Myocyte (in vitro differentiated cells): ENCODE data around the gene NRG2. TPM values are rescaled to one million over a fixed set of nuclear protein-coding genes. Genes with fewer than 3 reads are reported as not detected.

Experiments used
- DNase-seq: peaks from one replicate; pipeline ENCODE4 v3.0.0-alpha.2; 2012; ENCODE audit warnings: low read depth
- total RNA-seq: library from RNA; depleted of rRNA; stranded (reverse); fragments of >200 nt; gene quantifications from 2 replicates; pipeline ENCODE4 v1.2.3, GENCODE V29; 2014

Gene NRG2
- total RNA-seq, 1 donor from 2014 or later, result not detected

DNA sequence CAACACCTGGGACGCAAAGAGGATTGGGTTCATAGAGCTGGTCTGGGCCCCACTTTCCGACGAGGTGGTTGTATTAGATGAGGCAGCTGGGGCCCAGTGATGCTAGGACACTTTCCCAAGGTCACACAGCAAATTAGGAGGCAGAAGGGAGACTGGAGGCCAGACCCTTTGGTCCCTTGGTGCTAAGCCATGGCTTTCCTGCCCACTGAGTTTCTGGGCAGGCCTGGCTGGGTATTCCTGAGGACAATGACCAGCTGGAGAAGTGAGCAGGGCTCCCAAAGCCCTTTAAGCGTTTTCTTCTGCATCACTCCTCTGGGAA lies 181.3 kb downstream of the NRG2 start:
- no peak for DNase-seq

DNA sequence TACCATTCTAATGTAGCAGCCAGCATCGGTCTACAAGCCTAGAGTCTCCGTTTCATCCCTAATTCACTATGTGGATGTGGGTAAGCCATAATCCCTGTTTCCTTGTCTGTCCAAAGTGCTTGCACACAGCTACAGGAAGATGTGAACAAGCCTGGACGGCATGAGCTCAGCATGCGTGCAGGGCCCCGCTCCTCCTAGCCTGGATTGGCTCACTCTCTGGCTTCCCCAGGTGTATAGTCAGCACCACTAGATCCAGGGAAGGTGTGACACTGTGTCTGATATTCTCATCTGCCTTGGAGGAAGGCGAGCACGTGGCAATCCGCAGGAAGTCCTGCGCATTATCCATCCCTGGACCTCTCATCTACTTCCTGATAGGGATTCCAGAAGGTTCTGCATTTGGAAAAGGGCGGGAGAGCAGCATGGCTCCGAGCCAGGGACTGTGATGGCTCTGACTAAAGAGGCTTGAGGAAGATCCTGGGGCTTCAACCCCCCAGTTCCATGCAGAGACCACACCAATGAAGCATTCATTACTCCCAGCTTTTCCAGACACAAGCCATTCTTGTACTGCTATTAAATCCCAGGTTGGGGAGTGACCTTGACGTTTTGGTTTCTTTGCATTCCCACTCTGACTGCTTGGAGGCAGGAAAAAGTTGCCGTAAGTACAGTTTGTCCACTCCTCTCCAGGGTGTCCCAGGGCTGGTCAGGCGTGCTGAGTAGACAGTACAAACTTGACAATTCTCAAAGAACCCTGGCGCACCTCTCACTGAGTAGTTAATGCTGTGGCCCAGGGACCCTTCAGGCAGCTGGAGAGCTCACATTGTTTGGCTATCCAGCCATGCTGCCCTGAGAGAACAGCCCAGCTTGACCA lies 181.8 kb downstream of the NRG2 start:
- DNase-seq, result no peak

DNA sequence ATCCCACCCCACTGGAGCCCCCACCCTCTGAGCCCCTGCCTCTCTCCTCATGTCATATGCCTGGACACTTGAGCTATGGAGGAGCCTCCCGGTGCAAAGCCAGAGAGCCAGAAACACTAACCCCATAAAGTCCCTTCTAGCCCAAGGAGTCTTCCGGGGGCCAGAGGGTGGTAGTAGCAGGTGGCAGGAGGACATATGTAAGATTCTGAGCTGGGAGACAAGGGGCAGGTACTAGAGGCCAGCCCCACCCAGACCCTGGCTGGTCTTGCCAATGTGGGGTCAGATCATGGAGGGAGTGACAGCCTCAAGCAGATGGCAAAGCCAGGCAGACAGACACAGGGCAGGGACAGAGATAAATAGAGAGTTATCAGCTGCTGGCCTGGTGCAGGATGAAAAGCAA lies 184.1 kb downstream of the NRG2 start:
- no peak for DNase-seq

DNA sequence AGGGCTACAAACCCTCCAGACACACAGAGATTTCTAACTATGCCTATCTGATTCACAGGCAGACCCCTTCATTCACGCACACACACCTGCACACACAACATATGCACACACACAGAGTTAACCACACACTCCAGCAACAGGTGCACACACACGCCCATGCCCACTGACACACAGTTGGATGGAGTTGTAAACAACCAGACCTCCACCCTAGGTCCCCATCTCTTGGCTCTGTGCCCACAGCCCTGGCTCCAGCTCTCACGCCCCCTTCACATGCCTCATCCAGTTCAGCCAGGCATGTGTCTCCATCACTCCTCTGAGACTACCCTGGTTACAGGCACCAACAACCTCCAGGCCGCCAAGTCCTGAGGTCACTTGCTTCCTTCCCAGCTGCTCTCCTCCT lies 186.4 kb downstream of the NRG2 start:
- DNase-seq, result no peak

DNA sequence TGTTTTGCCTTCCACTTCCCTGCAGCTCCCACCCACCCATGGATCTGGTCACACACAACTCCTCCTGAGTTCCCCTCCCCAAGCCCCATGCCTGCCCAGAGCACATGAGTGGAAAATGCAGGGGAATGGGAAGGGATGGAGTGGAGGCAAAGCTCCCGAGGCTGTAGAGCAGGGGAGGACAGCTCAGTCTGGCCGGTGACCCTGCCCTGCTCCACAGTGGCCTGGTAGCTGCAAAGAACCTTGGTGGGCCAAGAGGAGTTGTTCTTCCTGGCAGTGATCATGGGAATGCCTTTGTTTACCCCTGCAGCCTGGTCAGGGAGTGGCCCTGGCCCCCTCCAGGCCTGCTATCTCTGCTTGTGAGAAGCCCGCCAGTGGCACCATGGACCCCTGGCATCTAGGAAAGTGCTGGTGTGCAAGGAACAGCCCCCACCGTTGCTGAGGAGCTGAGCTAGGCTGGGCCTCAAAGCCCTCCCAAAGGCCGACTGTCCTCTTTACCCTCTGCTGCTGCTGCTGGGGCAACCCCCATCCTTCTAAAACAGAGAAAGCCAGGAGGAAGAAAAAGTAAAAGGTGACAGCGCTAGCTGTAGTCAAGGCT lies 187.1 kb downstream of the NRG2 start:
- no peak for DNase-seq

DNA sequence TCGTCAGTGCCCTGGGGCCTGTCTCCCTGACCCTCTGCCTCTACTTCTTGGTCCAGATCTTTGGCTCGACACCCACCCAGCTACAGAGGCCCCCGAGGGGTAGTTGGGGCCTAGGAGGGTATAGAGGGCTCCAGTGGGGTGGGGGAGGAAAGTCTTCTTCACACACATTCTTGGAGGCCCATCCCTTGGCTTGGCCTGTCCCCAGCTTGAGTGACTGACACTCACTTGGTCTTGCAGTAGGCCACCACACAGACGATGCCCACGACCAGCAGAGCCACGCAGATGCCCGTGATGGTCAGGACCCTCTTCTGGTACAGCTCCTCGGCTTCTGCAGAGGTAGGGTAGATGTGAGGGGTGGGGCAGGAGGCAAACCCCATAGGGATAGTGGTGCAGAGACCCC lies 187.6 kb downstream of the NRG2 start:
- DNase-seq, result no peak

DNA sequence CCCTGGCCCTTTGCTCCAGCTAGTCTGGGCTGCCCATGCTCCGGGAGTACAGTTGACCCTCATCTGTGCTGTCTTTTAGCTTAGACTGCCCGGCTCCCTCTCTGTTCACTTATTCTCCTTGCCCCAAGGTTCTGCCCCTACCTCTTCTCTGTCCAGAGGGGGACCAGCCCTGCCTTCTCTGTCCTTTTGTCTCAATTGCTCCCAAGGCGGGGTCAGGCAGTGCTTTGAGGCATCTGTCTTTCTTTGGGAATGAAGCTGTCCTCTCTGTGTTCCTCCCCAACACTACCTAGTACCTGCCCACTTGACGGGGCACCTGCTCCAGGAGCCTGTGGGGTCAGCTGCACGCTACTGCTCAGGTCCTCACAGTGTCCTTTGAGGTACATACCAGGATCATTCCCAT lies 188.1 kb downstream of the NRG2 start:
- DNase-seq, result no peak

DNA sequence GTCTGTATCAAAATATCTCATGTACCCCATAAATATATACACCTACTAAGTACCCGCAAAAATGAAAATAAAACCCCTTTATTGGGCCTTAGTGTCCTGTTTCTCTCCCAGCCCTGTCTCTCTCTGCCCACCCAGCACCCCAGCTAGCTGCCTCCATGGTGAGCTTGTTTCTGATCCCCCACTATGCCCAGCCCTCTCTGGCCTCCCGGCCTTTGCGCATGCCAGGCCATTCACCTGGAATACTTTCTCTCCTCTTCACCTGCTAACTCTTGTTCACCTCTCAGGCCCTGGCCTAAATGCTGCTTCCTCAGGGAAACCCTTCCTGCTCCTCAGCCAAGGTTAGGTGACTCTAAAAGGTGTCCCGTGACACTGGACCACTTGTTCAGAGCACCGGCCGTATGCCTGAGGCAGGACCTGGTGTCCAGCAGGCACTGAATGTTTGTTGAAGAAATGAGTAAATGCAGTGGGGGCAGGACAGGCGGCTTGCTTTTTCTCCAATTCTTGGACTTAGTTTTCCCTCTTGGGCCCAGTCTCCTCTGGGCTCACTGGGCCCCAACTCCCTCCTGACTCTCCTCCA lies 189.0 kb downstream of the NRG2 start:
- DNase-seq, result no peak

DNA sequence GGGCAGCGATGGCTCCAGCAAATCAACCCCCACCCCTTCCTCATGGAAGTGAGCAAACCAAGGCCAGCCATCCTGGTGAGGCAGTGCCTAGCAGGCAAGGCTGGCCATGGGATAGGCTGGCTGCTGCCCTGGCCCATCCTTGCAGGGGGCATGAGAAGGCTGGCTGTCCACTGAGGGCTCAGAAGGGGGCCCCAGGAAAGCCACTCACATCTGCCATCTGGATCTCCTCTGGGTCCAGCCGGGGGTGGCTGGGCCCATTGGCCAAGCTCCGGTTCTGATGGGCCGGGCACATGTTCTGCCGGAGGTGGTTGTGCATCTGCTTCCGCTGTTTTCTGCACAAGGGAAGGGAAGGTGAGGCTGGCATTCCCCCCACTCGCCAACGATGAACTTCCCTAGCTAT lies 190.4 kb downstream of the NRG2 start:
- no peak for DNase-seq

DNA sequence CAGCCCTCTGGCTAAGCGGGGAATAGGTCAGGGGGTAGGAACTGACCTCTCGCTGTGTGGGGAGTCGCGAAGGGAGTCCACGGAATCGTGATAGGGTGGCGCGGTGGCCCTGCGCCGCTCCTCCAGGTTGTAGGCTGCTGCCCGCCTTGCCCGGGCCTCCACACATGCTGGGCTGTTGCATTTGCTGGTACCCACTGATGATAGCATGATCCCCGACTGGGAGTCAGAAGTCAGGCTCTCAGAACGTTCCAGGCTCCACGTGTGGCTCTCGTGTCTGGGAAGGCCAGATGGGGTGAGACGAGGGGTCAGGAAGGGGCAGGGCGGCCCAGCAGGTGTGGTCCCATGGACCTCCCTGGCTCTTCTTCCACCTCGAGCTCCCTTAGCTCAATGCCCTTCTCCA lies 191.5 kb downstream of the NRG2 start:
- DNase-seq, result no peak

DNA sequence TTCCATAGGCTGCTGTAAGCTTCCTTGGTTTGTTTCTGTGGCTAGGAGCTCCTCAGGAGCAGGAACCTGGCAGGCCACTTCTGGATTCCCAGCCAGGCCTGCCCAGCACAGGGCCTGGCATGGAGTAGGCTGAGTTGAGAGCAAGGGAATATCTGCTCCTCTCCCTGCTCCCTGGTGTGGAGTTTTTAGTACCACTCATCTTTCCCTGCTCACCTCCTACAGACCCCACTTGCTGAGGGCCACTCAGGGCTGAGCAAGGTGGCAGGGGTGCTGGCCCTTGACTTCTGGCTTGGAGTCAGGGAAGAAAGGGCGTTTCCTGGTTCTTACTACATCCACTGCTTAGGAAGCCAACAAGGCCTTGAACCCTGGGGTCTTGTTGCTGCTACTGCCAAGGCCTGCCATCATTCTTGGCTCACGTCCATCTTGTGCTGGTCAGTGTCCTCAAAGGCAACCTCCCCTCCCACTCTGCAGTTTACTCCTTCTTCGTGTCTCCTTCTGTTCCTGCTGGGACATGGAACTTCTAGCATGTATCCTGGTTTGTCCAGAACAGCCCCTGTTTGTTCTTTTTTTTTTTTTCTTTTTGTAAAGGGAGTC lies 192.6 kb downstream of the NRG2 start:
- no peak for DNase-seq

DNA sequence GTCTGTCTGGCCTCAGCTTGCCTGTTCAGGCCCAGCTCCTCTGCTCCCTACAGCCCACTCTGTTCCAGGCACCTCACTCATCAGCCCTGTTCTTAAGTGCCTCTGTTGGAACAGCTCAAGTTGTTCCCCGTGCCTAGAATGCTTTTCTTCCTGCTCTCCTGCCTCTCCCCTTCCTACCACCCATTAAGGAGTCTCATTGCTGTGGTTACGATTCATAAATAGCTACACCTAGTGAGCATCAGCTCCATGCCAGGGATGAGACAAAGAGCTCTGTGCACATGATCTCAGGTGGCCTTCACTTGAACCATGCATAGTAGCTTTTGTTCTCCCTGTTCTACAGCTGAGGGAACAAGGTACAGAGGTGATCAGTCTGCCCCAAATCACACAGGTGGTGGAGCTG lies 193.2 kb downstream of the NRG2 start:
- no peak for DNase-seq

DNA sequence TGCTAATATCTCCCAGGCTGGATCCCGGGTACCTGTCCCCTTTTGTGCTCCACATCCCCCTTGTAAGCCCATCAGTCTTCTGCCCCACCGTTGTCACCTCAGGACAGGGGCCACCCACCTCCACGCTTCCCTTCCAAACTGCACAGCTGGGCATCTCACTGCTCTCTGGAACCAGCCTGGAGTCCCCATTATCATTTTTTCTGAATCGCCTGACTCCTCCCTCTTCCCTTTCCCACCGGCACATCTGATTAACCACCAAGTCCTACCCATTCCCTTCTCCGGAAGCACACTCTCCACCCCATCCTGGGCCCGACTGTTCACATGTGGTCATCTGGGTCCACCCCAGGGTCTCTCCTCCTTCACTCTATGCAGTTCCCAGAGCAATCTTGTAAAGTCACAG lies 193.6 kb downstream of the NRG2 start:
- no peak for DNase-seq

DNA sequence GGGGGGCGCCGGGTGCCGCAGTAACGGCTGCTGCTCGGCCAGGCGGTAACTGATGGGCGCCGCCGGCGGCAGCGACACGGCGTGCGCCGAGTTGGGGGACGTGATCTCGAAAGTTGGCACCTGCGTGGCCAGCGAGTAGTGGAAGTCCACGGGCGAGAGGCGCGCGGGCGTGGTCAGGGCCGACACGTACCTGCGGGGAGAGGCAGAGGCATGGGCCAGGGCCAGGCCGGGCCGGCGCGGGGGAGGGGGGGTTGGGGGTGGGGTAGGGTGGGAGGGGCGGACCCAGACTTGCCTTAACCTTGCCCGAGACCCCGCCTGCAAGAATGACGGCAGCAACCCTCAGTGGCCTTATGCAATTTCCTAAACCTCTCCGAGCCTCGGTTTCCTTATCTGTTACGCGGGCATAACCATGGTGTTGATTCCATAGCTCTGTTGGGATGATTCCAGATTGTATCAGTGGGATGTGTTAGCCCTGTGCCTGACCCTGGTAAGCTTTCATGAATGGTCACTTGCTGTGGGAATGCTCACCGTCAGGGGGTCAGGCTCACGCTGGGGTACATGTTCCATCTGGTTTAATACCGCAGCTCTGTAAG lies 194.5 kb downstream of the NRG2 start:
- no peak for DNase-seq

DNA sequence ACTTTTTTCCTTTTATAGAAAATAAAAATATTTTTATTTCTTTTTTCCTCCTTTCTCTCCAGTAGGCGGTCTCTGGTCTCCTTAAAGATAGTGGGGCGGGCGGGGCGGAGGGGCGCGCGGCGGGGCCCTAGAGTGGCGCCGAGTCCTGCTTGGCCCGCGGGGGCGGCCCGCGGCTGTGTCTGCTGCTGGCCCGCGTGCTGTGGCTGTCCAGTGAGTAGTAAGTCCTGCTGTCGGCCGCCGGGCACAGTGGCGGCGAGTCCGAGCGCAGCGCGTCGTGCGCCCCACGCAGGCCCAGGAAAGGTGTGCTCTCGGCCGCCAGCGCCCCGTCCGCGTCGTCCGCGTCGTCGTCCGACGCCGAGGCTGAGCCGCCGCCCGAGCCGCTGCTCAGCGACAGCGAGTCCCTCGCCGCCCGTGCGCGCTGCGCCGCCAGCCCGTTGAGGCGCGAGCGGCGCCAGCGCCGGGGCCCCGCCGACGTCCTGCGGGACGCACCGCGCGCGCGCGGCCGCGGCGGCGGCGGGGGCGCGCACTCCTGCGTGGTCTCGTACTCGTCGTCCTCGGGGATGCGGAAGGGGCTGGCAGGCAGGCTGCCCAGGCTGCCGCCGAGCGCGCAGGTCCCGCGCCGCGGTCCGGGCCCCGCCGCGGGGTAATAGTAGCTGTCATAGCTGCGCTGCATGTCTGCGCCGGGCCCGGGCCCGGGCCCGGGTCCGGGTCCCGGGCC lies 195.2 kb downstream of the NRG2 start:
- no peak for DNase-seq

DNA sequence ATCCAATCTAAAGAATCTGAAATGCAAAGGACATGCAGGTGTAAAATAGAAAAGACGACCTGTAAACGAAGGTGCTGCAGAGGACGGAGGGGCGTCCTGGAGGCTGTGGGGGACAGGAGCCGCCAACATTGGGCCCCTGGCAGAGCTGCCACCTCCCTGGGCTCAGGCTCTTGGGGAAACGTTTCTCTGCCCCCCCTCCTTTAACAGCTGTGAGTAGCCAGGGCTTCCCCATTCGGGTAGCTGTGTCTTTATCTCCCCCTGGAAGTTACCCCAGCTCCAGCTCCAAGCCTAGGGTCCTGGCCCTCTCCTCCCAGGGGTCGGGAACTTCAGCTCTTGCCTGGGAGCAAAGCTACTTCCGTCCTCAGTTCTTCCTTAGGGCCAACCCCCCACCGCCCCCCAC lies 196.0 kb downstream of the NRG2 start:
- no peak for DNase-seq

DNA sequence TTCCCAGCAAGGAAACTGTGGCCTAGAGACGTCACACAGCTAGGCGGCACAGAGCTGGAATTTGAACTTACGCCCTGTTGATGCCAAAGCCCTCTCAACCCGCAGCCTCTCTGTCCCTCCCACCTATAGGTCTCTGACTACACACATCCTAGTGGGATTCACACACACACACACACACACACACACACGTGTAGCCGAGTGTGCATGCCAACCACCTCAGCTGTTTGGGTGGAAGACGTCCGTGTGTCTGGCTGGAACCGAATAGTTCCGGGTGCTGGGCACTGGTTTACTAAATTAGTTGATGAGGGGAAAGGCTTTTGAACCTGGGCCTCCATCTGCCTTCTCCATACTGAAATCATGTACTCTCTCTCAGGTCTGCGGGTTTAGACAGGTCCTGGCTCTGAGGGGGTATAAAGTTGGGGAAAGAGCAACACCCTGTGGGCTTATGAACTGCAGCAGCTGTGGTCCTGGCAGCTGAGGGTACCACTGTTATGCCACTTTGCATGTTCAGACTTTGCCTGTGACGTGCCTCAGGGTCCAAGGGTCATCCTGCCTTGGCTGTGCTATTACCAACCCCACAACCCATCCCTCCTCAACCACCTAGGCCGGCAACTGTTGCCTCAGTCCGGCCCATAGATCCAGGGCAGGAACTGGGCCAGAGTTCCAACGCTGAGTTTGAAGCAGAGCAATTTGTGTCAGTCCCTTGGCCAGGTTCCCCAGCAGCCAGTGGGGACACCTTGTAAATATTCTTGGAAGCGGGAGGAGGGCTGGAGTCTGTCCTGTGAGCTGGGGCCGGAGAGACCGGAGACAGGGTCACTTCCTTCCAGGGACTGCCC lies 197.0 kb downstream of the NRG2 start:
- DNase-seq, result no peak

DNA sequence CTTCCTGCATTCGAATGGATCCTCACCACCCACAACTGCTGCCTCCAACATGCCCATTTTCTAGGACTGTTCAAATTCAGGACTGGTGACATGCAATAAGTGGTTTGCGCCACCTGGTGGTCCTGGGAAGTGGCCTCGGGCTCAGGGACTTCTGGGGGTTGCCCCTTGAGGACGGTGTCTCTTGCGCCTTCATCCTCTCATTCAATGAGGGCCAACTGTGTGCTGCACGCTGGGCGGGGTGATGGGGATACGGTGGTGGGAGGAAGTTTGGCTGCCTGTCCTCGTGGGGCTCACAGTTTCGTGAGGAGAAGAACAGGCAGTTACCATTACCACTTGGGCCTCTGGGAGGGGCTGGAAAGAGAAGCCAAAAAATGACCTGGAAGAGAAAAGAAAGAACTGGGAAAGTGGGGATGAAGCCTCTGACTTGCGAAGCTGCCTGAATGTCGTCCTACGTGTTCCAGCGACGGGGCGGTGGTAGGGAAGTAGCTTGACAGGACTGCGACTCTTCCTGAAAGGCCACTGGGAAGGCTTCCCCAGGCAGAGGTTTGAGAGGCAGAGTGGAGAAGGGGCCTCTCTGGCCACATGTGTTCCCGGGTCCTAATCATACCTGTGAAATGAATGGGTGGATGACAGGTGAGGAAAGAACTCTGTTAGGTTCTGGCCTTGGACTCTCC lies 198.5 kb downstream of the NRG2 start:
- peak; percentile 81 for DNase-seq

DNA sequence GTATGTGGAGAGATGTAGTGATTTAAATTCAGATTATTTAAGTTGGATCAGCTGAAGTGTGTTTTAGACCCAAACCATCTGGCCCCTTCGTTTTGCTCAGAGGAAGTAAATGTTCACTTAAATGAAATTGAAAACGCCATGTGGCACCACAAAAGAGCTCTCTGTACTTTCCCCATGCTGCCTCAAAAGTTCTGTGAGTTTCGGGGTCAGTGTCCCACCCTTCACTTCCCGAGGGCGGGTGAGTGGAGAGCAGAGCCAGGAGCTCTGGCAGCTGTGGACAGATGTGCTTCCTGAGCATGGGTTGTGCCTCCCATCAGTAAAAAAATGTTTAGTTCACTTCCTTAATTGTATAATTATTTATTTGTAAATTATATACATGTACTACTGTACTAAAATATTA lies 199.1 kb downstream of the NRG2 start:
- no peak for DNase-seq

DNA sequence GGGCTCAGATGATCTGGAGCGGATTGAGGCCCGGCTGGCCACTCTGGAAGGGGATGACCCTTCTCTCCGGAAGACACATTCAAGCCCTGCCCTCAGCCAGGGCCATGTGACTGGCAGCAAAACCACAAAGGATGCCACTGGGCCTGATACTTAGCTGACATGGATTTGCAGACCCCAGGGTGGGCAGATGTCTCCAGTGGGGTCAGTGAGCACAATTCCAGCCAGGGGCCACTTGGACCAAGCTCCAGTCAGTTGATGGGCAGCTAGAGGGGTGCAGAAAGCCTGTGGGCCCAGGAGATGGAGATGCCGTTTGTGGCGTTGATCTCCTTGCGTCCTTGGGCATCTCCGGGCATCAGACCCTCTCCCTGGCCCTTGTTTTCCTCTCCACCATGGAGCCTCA lies 200.8 kb downstream of the NRG2 start:
- DNase-seq, result no peak
